Measurements from ENCODE around the gene NT5DC3. TPM values are rescaled to one million over a fixed set of nuclear protein-coding genes. Genes with fewer than 3 reads are reported as not detected.

Gene NT5DC3
- total and polyA plus RNA-seq, 4 donors = 1.3 to 9.0 (median 4.4) TPM

DNA sequence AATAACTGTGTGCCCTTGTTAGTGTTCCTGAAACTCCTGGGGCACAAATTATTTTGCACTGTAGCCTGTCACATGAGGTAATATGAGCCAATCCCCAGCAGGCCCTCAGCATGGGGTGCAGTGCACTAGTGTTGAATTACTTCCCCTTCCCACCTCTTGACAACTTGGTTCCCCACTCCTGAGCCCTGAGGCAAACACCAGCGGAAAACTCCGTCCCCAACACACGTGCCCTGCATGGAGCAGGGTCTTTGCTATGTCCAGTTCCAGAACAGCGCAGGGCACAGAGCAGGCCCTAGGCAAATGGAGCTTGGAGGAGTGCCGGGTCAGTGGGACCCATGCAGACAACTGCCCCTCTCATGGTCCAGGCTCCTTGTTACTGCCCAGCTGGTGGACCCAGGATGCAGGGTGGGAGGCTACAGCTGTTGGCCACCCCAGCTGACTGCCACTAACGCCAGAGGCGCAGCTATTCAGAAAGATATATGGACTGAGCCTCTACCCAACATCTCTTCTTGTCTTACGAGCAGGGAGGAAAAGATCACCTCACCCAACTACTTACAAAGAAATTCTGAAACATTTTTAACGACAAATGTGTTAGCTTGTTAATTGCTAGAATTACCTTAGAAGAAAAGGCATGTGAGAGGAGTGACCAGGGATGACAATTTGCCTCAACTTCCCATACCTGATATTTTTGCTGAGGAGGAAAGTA is 71.6 kb downstream of the NT5DC3 start:
- WGBS = 92% methylated on average over 9 of the region's 9 CpGs
- H3K4me1 ChIP-seq (ENCODE audit: control insufficient read depth in 4 of 4, insufficient read depth in 4 of 4, low read length in 3 of 4) = peaks cover 5 to 22% (median 12%) of the 10 kb centered on the region in 4 donors
- H3K4me3 ChIP-seq (ENCODE audit: low read depth in 1 of 3, low read length in 3 of 3) = no peak overlapping the region
- H3K36me3 ChIP-seq (ENCODE audit: control insufficient read depth in 4 of 4, insufficient read depth in 3 of 4, low read depth in 1 of 4, low read length in 3 of 4) = peaks cover 3 to 19% (median 8%) of the 10 kb centered on the region in 4 donors
- TF ChIP-seq, protein P1, sequence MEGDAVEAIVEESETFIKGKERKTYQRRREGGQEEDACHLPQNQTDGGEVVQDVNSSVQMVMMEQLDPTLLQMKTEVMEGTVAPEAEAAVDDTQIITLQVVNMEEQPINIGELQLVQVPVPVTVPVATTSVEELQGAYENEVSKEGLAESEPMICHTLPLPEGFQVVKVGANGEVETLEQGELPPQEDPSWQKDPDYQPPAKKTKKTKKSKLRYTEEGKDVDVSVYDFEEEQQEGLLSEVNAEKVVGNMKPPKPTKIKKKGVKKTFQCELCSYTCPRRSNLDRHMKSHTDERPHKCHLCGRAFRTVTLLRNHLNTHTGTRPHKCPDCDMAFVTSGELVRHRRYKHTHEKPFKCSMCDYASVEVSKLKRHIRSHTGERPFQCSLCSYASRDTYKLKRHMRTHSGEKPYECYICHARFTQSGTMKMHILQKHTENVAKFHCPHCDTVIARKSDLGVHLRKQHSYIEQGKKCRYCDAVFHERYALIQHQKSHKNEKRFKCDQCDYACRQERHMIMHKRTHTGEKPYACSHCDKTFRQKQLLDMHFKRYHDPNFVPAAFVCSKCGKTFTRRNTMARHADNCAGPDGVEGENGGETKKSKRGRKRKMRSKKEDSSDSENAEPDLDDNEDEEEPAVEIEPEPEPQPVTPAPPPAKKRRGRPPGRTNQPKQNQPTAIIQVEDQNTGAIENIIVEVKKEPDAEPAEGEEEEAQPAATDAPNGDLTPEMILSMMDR (IDR thresholded peaks at IDR 0.05; ENCODE audit: low read depth, low read length, missing input control) = no peak
- TF ChIP-seq SP1 (IDR thresholded peaks at IDR 0.05) (no peak), TAF1 (conservative IDR thresholded peaks at IDR 0.05) (no peak), JUND (IDR thresholded peaks at IDR 0.05) (no peak), EGR1 (IDR thresholded peaks at IDR 0.05; ENCODE audit: low read depth in 2 of 2) (no peak)
- TF ChIP-seq, protein P2, sequence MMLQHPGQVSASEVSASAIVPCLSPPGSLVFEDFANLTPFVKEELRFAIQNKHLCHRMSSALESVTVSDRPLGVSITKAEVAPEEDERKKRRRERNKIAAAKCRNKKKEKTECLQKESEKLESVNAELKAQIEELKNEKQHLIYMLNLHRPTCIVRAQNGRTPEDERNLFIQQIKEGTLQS (IDR thresholded peaks at IDR 0.05) = no peak
- TF ChIP-seq, protein P3, sequence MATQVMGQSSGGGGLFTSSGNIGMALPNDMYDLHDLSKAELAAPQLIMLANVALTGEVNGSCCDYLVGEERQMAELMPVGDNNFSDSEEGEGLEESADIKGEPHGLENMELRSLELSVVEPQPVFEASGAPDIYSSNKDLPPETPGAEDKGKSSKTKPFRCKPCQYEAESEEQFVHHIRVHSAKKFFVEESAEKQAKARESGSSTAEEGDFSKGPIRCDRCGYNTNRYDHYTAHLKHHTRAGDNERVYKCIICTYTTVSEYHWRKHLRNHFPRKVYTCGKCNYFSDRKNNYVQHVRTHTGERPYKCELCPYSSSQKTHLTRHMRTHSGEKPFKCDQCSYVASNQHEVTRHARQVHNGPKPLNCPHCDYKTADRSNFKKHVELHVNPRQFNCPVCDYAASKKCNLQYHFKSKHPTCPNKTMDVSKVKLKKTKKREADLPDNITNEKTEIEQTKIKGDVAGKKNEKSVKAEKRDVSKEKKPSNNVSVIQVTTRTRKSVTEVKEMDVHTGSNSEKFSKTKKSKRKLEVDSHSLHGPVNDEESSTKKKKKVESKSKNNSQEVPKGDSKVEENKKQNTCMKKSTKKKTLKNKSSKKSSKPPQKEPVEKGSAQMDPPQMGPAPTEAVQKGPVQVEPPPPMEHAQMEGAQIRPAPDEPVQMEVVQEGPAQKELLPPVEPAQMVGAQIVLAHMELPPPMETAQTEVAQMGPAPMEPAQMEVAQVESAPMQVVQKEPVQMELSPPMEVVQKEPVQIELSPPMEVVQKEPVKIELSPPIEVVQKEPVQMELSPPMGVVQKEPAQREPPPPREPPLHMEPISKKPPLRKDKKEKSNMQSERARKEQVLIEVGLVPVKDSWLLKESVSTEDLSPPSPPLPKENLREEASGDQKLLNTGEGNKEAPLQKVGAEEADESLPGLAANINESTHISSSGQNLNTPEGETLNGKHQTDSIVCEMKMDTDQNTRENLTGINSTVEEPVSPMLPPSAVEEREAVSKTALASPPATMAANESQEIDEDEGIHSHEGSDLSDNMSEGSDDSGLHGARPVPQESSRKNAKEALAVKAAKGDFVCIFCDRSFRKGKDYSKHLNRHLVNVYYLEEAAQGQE (IDR thresholded peaks at IDR 0.05) = no peak
- no peaks in the 10 kb centered on the region for H3K27me3 ChIP-seq (ENCODE audit: control insufficient read depth in 4 of 4, insufficient read depth in 4 of 4, low read length in 3 of 4)
- no peak overlapping the region for H3K27ac ChIP-seq (ENCODE audit: low read depth in 1 of 2, low read length in 2 of 2)
- no peaks in the 10 kb centered on the region for H3K9me3 ChIP-seq (ENCODE audit: control insufficient read depth in 4 of 4, low read length in 3 of 4)
- no peak overlapping the region for H3K9ac ChIP-seq (ENCODE audit: low read depth in 1 of 2, low read length in 2 of 2)
- DNase-seq (ENCODE audit: low spot score) = no peak

DNA sequence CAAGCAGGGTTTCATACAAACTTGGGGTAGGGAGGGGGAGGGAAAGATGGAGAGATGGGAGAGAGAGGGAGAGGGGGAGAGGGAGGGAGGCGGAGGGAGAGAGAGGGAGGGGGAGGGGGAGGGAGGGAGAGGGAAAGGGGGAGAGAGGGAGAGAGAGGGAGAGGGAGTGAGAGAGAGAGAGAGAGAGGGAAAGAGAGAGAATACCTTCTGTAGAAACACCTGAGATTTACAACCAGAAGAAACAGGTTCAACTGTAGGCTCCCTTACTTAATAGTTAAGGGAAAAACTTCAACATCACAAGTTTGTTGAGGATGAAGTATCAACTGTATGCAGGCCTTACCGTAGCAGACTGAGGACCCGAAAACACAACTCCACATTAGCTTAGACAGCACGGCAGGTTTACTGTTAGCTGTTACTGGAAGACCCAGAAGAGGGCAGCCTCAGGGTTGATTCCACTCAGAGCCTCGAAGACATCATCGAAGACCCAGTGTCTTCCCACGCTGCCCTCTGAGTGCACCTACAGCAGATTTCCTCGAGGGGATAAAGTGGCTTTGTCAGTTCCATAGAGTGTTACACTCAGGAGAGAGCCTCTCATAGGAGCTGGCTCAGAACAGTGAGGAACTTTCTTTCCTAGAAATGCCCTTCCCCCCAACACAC is 72.4 kb downstream of the NT5DC3 start:
- no peak for DNase-seq (ENCODE audit: low spot score)
- Histone ChIP-seq H3K4me1 (ENCODE audit: control insufficient read depth in 4 of 4, insufficient read depth in 4 of 4, low read length in 3 of 4) (peaks cover 5 to 20% (median 12%) of the 10 kb centered on the region in 4 donors), H3K27me3 (ENCODE audit: control insufficient read depth in 4 of 4, insufficient read depth in 4 of 4, low read length in 3 of 4) (no peaks in the 10 kb centered on the region), H3K36me3 (ENCODE audit: control insufficient read depth in 4 of 4, insufficient read depth in 3 of 4, low read depth in 1 of 4, low read length in 3 of 4) (peaks cover 3 to 22% (median 8%) of the 10 kb centered on the region in 4 donors), H3K27ac (ENCODE audit: low read depth in 1 of 2, low read length in 2 of 2) (no peak overlapping the region), H3K9ac (ENCODE audit: low read depth in 1 of 2, low read length in 2 of 2) (no peak overlapping the region), H3K9me3 (ENCODE audit: control insufficient read depth in 4 of 4, low read length in 3 of 4) (no peaks in the 10 kb centered on the region), H3K4me3 (ENCODE audit: low read depth in 1 of 3, low read length in 3 of 3) (no peak overlapping the region)
- WGBS = 91% methylated on average over 7 of the region's 8 CpGs
- TF ChIP-seq, protein P4, sequence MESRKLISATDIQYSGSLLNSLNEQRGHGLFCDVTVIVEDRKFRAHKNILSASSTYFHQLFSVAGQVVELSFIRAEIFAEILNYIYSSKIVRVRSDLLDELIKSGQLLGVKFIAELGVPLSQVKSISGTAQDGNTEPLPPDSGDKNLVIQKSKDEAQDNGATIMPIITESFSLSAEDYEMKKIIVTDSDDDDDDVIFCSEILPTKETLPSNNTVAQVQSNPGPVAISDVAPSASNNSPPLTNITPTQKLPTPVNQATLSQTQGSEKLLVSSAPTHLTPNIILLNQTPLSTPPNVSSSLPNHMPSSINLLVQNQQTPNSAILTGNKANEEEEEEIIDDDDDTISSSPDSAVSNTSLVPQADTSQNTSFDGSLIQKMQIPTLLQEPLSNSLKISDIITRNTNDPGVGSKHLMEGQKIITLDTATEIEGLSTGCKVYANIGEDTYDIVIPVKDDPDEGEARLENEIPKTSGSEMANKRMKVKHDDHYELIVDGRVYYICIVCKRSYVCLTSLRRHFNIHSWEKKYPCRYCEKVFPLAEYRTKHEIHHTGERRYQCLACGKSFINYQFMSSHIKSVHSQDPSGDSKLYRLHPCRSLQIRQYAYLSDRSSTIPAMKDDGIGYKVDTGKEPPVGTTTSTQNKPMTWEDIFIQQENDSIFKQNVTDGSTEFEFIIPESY (IDR thresholded peaks at IDR 0.05) = no peak
- TF ChIP-seq YY1 (IDR thresholded peaks at IDR 0.05) = no peak
- TF ChIP-seq RAD21 (IDR thresholded peaks at IDR 0.05) = no peak
- TF ChIP-seq FOXA1 (IDR thresholded peaks at IDR 0.05) = no peak
- TF ChIP-seq, protein P3 (IDR thresholded peaks at IDR 0.05) = no peak
- no peak for TF ChIP-seq GABPA (IDR thresholded peaks at IDR 0.05 in 1 of 2, conservative IDR thresholded peaks at IDR 0.05 in 1 of 2)
- TF ChIP-seq, protein P2 (IDR thresholded peaks at IDR 0.05) = no peak
- TF ChIP-seq, protein P1 (IDR thresholded peaks at IDR 0.05; ENCODE audit: low read depth, low read length, missing input control) = no peak
- no peak for TF ChIP-seq SP1 (IDR thresholded peaks at IDR 0.05)
- TF ChIP-seq TAF1 (conservative IDR thresholded peaks at IDR 0.05) = no peak
- TF ChIP-seq, protein P5, sequence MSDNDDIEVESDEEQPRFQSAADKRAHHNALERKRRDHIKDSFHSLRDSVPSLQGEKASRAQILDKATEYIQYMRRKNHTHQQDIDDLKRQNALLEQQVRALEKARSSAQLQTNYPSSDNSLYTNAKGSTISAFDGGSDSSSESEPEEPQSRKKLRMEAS (IDR thresholded peaks at IDR 0.05) = no peak
- TF ChIP-seq EGR1 (IDR thresholded peaks at IDR 0.05; ENCODE audit: low read depth in 2 of 2) = no peak
- TF ChIP-seq HNF4G (IDR thresholded peaks at IDR 0.05) = no peak
